ENCODE data around the gene VILL. TPM values are rescaled to one million over a fixed set of nuclear protein-coding genes. Genes with fewer than 3 reads are reported as not detected.

Gene VILL
- polyA plus RNA-seq, 2 of the 4 experiments (the other 2 are of a cell fraction) = 0.05 to 0.22 TPM

DNA sequence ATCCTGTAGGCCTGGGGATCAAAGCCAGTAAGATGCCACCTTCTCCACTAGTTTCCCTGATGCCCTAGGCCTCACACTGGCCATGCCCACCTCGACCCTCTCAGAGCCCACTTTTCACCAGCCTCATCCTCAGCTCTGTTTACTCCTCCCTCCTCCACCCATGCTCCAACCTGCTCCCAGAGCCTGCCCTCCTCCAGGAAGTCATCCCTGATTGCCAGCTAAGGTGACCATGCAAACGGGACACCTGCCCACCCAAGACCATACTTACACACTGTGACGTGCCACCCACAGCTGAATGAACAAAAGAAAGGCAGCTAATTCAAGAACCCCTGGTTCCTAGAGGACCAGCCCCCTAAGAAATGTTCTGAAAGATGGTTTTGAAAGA lies 29.7 kb downstream of the VILL start:
- ATAC-seq = no peak
- FAIRE-seq = no peak
- CTCF ChIA-PET = interaction anchor here (0.6 to 2.0 kb wide), 6 partner anchors 9 to 326 kb away, joined by 3 to 6 read pairs (median 4); partner anchors contain the start of gene XYLB

DNA sequence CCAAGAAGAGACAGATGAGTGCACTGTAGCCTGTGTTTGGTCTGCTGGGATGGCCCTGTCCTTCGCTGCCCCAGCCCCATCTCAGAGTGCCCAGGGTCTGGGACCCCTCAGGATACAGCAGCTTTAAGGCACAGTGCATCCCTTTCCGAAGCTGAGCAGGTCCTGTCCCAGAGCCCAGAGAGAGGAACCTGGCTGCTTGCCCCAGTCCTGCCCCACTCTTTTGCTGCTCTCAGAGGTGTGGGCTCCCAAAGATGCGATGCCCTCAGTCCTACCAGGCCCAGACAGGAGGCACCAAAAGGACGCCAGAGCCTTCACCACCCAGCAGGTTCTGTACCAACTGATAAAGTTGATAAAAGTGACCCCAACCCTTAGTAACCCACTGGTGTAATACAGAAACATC lies 30.6 kb downstream of the VILL start:
- FAIRE-seq (no peak), DNase-seq (ENCODE audit: low read depth in 1 of 2, low spot score in 1 of 2) (no peak)
- CTCF ChIA-PET = interaction anchor here (1.4 to 2.0 kb wide), 3 partner anchors 24 to 325 kb away, joined by 4 to 6 read pairs (median 5); partner anchors contain the start of gene XYLB

More for the DNA sequence above, 29.7 kb downstream of the VILL start:
- 44% methylated on average over 3 of the region's 3 CpGs for WGBS (ENCODE audit: missing lambda C conversion rate)
- Histone ChIP-seq H3K9me3 (peaks cover 3% of the 10 kb centered on the region; the same call in 1 of the 3 replicates), H3K4me2 (no peak overlapping the region), H3K27ac (no peak overlapping the region), H3K4me3 (no peak overlapping the region), H3K4me1 (peaks cover under 1% of the 10 kb centered on the region; the same call in 1 of the 3 replicates)
- POLR2A ChIA-PET = no interaction called here
- no peak for DNase-seq (ENCODE audit: low read depth in 1 of 2, low spot score in 1 of 2)
- no peak for TF ChIP-seq NR3C1 (IDR thresholded peaks at IDR 0.05)
- TF ChIP-seq SREBF2 (IDR thresholded peaks at IDR 0.05) = no peak
- no peak for TF ChIP-seq ZC3H11A (IDR thresholded peaks at IDR 0.05)
- TF ChIP-seq RNF2 (IDR thresholded peaks at IDR 0.05; ENCODE audit: borderline replicate concordance, low read depth) = no peak
- TF ChIP-seq TFCP2L1 (CRISPR knock-in tag; IDR thresholded peaks at IDR 0.05) = no peak
- no peak for TF ChIP-seq CBX2 (IDR thresholded peaks at IDR 0.05; ENCODE audit: borderline replicate concordance, low read depth)
- TF ChIP-seq EP300 (IDR thresholded peaks at IDR 0.05) = no peak
- TF ChIP-seq, protein P1, sequence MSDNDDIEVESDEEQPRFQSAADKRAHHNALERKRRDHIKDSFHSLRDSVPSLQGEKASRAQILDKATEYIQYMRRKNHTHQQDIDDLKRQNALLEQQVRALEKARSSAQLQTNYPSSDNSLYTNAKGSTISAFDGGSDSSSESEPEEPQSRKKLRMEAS (IDR thresholded peaks at IDR 0.05) = no peak
- TF ChIP-seq CBX8 (IDR thresholded peaks at IDR 0.05) = no peak
- TF ChIP-seq, protein P2, sequence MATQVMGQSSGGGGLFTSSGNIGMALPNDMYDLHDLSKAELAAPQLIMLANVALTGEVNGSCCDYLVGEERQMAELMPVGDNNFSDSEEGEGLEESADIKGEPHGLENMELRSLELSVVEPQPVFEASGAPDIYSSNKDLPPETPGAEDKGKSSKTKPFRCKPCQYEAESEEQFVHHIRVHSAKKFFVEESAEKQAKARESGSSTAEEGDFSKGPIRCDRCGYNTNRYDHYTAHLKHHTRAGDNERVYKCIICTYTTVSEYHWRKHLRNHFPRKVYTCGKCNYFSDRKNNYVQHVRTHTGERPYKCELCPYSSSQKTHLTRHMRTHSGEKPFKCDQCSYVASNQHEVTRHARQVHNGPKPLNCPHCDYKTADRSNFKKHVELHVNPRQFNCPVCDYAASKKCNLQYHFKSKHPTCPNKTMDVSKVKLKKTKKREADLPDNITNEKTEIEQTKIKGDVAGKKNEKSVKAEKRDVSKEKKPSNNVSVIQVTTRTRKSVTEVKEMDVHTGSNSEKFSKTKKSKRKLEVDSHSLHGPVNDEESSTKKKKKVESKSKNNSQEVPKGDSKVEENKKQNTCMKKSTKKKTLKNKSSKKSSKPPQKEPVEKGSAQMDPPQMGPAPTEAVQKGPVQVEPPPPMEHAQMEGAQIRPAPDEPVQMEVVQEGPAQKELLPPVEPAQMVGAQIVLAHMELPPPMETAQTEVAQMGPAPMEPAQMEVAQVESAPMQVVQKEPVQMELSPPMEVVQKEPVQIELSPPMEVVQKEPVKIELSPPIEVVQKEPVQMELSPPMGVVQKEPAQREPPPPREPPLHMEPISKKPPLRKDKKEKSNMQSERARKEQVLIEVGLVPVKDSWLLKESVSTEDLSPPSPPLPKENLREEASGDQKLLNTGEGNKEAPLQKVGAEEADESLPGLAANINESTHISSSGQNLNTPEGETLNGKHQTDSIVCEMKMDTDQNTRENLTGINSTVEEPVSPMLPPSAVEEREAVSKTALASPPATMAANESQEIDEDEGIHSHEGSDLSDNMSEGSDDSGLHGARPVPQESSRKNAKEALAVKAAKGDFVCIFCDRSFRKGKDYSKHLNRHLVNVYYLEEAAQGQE (IDR thresholded peaks at IDR 0.05) = no peak
- TF ChIP-seq PHF8 (IDR thresholded peaks at IDR 0.05; ENCODE audit: borderline replicate concordance, low read depth) = no peak
- TF ChIP-seq NPAS2 (CRISPR knock-in tag; IDR thresholded peaks at IDR 0.05; ENCODE audit: borderline replicate concordance) = no peak
- no peak for TF ChIP-seq FOSB (CRISPR knock-in tag; IDR thresholded peaks at IDR 0.05)
- TF ChIP-seq TP53 (CRISPR knock-in tag; IDR thresholded peaks at IDR 0.05) = no peak
- TF ChIP-seq, protein P3, sequence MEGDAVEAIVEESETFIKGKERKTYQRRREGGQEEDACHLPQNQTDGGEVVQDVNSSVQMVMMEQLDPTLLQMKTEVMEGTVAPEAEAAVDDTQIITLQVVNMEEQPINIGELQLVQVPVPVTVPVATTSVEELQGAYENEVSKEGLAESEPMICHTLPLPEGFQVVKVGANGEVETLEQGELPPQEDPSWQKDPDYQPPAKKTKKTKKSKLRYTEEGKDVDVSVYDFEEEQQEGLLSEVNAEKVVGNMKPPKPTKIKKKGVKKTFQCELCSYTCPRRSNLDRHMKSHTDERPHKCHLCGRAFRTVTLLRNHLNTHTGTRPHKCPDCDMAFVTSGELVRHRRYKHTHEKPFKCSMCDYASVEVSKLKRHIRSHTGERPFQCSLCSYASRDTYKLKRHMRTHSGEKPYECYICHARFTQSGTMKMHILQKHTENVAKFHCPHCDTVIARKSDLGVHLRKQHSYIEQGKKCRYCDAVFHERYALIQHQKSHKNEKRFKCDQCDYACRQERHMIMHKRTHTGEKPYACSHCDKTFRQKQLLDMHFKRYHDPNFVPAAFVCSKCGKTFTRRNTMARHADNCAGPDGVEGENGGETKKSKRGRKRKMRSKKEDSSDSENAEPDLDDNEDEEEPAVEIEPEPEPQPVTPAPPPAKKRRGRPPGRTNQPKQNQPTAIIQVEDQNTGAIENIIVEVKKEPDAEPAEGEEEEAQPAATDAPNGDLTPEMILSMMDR (IDR thresholded peaks at IDR 0.05) = no peak

DNA sequence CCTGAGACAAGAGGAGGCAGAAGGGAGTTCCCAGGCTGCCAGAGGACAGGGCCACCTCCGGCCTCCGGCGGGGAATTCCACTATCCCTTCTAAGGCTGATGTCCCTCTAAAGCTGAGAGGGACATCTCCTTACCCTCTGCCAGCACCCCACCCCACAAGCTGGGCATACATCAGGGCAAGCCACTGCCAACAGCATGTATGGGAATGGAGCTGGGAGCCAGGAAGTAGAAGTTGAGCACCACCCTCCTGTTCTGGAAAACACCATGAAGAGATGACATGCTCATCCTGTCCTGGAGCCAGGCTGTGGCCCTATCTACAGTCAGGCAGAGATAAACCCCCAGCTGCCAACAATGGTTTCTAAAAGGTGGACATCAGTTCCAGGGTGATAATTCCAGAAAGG lies 31.7 kb downstream of the VILL start:
- Histone ChIP-seq H3K9me3 (no peaks in the 10 kb centered on the region), H3K4me1 (peaks cover 9% of the 10 kb centered on the region), H3K4me2 (no peak overlapping the region), H3K4me3 (no peak overlapping the region), H3K27ac (no peak overlapping the region)
- ChIA-PET POLR2A (no interaction called here), CTCF (interaction anchor here (0.6 to 1.6 kb wide), 6 partner anchors 10 to 324 kb away, joined by 3 to 5 read pairs (median 3); partner anchors contain the start of genes OXSR1 and XYLB)
- ATAC-seq (no peak), DNase-seq (ENCODE audit: low read depth in 1 of 2, low spot score in 1 of 2) (no peak), FAIRE-seq (no peak)
- WGBS (ENCODE audit: missing lambda C conversion rate) = 89% methylated on average over 3 of the region's 3 CpGs
- TF ChIP-seq NFE2L2 (conservative IDR thresholded peaks at IDR 0.05; ENCODE audit: low read length) (no peak), PHF8 (IDR thresholded peaks at IDR 0.05; ENCODE audit: borderline replicate concordance, low read depth) (no peak), NPAS2 (CRISPR knock-in tag; IDR thresholded peaks at IDR 0.05; ENCODE audit: borderline replicate concordance) (no peak), POLR2AphosphoS2 (conservative IDR thresholded peaks at IDR 0.05; ENCODE audit: low read length) (no peak), TP53 (CRISPR knock-in tag; IDR thresholded peaks at IDR 0.05) (no peak), GATA3 (IDR thresholded peaks at IDR 0.05; ENCODE audit: borderline replicate concordance) (no peak), JUN (IDR thresholded peaks at IDR 0.05) (no peak), HEYL (CRISPR knock-in tag; IDR thresholded peaks at IDR 0.05) (no peak), HOXA7 (CRISPR knock-in tag; IDR thresholded peaks at IDR 0.05) (no peak), CEBPB (IDR thresholded peaks at IDR 0.05) (no peak), ZC3H11A (IDR thresholded peaks at IDR 0.05) (no peak)
- TF ChIP-seq, protein P4, sequence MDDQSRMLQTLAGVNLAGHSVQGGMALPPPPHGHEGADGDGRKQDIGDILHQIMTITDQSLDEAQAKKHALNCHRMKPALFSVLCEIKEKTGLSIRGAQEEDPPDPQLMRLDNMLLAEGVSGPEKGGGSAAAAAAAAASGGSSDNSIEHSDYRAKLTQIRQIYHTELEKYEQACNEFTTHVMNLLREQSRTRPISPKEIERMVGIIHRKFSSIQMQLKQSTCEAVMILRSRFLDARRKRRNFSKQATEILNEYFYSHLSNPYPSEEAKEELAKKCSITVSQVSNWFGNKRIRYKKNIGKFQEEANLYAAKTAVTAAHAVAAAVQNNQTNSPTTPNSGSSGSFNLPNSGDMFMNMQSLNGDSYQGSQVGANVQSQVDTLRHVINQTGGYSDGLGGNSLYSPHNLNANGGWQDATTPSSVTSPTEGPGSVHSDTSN (IDR thresholded peaks at IDR 0.05) = no peak

More for the DNA sequence above, 30.6 kb downstream of the VILL start:
- TF ChIP-seq CBX2 (IDR thresholded peaks at IDR 0.05; ENCODE audit: borderline replicate concordance, low read depth) (no peak), MAZ (IDR thresholded peaks at IDR 0.05; ENCODE audit: borderline replicate concordance, low read depth, low read length) (no peak), PHF8 (IDR thresholded peaks at IDR 0.05; ENCODE audit: borderline replicate concordance, low read depth) (no peak), FOXS1 (CRISPR knock-in tag; IDR thresholded peaks at IDR 0.05) (no peak), POLR2A (IDR thresholded peaks at IDR 0.05; ENCODE audit: low read length) (no peak), ESRRA (IDR thresholded peaks at IDR 0.05; ENCODE audit: borderline replicate concordance, low read length) (no peak), HOXB13 (CRISPR knock-in tag; IDR thresholded peaks at IDR 0.05; ENCODE audit: low read depth) (no peak), GATA3 (IDR thresholded peaks at IDR 0.05; ENCODE audit: borderline replicate concordance) (no peak), NPAS2 (CRISPR knock-in tag; IDR thresholded peaks at IDR 0.05; ENCODE audit: borderline replicate concordance) (no peak)
- POLR2A ChIA-PET = no interaction called here
- no peak overlapping the region for H3K27ac ChIP-seq
- H3K9me3 ChIP-seq = peaks cover 2% of the 10 kb centered on the region; the same call in 1 of the 3 replicates
- no peak overlapping the region for H3K4me2 ChIP-seq
- no peak overlapping the region for H3K4me3 ChIP-seq
- no peak for ATAC-seq
- peaks cover 9% of the 10 kb centered on the region for H3K4me1 ChIP-seq
- WGBS (ENCODE audit: missing lambda C conversion rate) = 73% methylated on average over 3 of the region's 4 CpGs
